Activated CD4-positive, alpha-beta T cell treated with anti-CD3 and anti-CD28 coated beads for 36 hours (primary cell): Measurements from ENCODE around the gene CHD6. TPM values are rescaled to one million over a fixed set of nuclear protein-coding genes. Genes with fewer than 3 reads are reported as not detected.
A peak's percentile ranks its signal among the peaks of the same experiment; 100 is the strongest.

ENCODE experiments used
- ATAC-seq: fragments of 200-7000 bp; cut with Tn5 transposase; one replicate; pipeline ENCODE4 v1.10.0; 2021; ENCODE audit warnings: mild to moderate bottlenecking, moderate library complexity
- CTCF ChIA-PET: fragments of 350-600 bp; sonication (Branson Sonifier 250); formaldehyde crosslinking; loops from one replicate; lab custom pipeline; 2021; ENCODE audit warnings: antibody characterized with exemption; lab: Charles Lee
- POLR2A ChIA-PET: fragments of 350-600 bp; sonication (Branson Sonifier 250); formaldehyde crosslinking; loops from one replicate; lab custom pipeline; 2021; ENCODE audit warnings: antibody characterized with exemption, inconsistent platforms; lab: Charles Lee
- DNase-seq: peaks from one replicate; pipeline ENCODE4 v3.0.0-alpha.2; 2020
- H3K27ac Mint-ChIP-seq: one replicate; pipeline ENCODE4 v1.8.0; 2021; ENCODE audit warnings: mixed read lengths
- H3K27me3 Mint-ChIP-seq: one replicate; pipeline ENCODE4 v1.8.0; 2021; ENCODE audit warnings: mixed read lengths
- H3K36me3 Mint-ChIP-seq: one replicate; pipeline ENCODE4 v1.8.0; 2021; ENCODE audit warnings: low read depth, mixed read lengths
- H3K4me1 Mint-ChIP-seq: one replicate; pipeline ENCODE4 v1.8.0; 2021; ENCODE audit warnings: mixed read lengths
- H3K4me3 Mint-ChIP-seq: one replicate; pipeline ENCODE4 v1.8.0; 2021; ENCODE audit warnings: mild to moderate bottlenecking, moderate library complexity, mixed read lengths
- H3K9me3 Mint-ChIP-seq: one replicate; pipeline ENCODE4 v1.8.0; 2021; ENCODE audit warnings: low read depth, mixed read lengths
- intact Hi-C, 2 experiments: fragments of 100-400 bp; cut with DNase I in 1 of 2; cut with micrococcal nuclease in 1 of 2; formaldehyde crosslinking; loops; one replicate each; pipeline versions ENCODE4 v1.14.2 to v1.15.1; 2022 to 2024; cut with DNase I, micrococcal nuclease
- total RNA-seq, 2 experiments: library from RNA; stranded (reverse); gene quantifications; one replicate each; pipeline ENCODE4 v1.2.3, GENCODE V29; 2021

CHD6 gene
- total RNA-seq, 2 experiments from 2014 or later = 30.2 to 34.0 TPM

DNA sequence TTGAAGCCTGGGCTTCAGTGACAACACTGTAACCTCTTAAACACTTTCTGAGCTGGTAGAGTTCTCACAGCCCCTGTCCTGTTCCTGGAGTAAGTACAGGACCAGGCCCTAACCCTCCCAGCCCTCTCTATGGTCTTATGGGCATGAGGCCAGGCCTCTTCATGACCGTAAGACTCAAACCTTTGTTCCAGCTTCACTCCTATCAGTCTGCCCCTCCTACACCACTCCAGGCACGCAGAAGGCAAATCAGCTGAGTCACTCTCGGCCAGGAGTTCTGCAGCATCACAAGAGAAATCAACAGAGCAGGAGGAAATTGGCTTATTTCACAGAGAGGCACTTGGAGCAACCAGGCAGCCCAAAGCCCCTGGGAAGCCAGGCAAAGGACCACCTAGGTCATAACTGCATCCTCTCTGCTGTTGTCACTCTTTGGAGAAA, 25.3 kb upstream of the CHD6 start:
- Mint-ChIP-seq H3K27ac (peak overlapping the region; percentile 10), H3K4me1 (no peaks in the 10 kb centered on the region), H3K27me3 (peaks cover 22% of the 10 kb centered on the region), H3K36me3 (no peaks in the 10 kb centered on the region), H3K4me3 (no peak overlapping the region), H3K9me3 (no peaks in the 10 kb centered on the region)
- ChIA-PET CTCF (interaction anchor here (1.6 kb wide), 1 partner anchor 20 kb away, joined by 4 read pairs; no protein-coding TSS in a partner anchor), POLR2A (no interaction called here)
- ATAC-seq (no peak), DNase-seq (no peak)
- intact Hi-C loops = no loop called here

DNA sequence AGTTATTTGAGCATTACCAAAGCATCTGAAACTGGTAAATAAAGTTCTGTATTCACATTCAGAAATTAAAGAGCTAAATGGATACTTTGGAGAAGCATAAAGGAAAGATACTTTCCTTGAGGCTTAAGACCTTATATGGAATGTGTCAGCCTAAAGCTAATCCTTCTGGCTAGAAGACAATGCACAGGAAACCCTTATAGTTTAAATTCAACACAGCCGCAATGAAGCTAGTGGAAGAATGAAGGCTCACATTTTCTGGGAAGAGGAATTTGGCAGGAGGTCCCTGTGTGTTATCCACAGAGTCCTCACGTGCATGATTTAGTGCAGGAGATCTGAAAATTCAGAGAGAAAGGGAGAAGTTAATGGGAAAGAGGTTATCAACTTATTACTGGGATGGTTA, 21.5 kb upstream of the CHD6 start:
- ChIA-PET CTCF (no interaction called here), POLR2A (no interaction called here)
- Mint-ChIP-seq H3K36me3 (no peaks in the 10 kb centered on the region), H3K27me3 (peaks cover 10% of the 10 kb centered on the region), H3K9me3 (no peaks in the 10 kb centered on the region), H3K4me1 (no peaks in the 10 kb centered on the region), H3K27ac (no peak overlapping the region), H3K4me3 (no peak overlapping the region)
- ATAC-seq = no peak
- intact Hi-C loops = no loop called here
- DNase-seq = no peak

DNA sequence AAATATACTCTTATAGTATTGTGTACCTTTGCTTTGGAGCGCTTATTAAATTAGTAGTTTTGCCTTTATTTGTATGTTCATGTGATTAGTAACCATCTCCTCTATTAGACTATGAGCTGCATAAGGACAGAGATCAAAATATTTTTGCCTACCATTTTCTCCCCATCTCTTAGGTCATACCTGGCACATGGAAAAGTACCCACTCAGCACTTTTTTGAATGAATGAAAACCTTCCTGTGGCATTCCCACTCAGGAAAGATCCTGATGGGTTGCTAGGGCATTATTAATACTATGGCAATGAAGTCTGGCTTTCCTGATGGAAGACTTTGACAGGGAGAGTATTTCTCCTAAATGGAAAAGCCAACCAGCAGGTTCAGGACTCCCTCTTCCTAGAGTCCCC, 20.3 kb upstream of the CHD6 start:
- ATAC-seq (no peak), DNase-seq (no peak)
- Mint-ChIP-seq H3K27ac (no peak overlapping the region), H3K9me3 (no peaks in the 10 kb centered on the region), H3K27me3 (peaks cover 8% of the 10 kb centered on the region), H3K36me3 (no peaks in the 10 kb centered on the region), H3K4me3 (no peak overlapping the region), H3K4me1 (no peaks in the 10 kb centered on the region)
- ChIA-PET CTCF (no interaction called here), POLR2A (no interaction called here)
- intact Hi-C loops = no loop called here

DNA sequence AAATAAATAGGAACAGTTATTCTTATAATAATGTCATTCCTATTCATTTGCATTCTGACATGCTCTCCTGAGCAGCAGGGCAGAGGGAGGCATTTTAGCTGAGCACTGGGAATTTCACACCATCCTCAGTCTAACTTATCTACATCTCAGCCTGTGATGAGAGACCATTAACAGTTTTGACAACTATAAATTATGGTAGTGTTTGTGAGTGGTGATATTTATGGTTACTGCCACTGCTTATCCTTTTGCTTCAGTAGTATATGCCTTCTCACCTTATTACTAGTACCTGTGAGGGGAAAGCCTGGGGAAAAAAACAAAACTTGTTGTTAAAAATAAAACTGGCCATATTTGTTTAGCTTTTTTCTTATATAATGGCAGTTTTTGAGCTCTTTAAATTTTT, 17.0 kb upstream of the CHD6 start:
- no peaks in the 10 kb centered on the region for H3K36me3 Mint-ChIP-seq
- H3K27ac Mint-ChIP-seq = no peak overlapping the region
- ChIA-PET CTCF (no interaction called here), POLR2A (no interaction called here)
- H3K4me3 Mint-ChIP-seq = no peak overlapping the region
- ATAC-seq = no peak
- H3K27me3 Mint-ChIP-seq = peaks cover 9% of the 10 kb centered on the region
- H3K4me1 Mint-ChIP-seq = no peaks in the 10 kb centered on the region
- intact Hi-C loops = no loop called here
- H3K9me3 Mint-ChIP-seq = no peaks in the 10 kb centered on the region
- no peak for DNase-seq

DNA sequence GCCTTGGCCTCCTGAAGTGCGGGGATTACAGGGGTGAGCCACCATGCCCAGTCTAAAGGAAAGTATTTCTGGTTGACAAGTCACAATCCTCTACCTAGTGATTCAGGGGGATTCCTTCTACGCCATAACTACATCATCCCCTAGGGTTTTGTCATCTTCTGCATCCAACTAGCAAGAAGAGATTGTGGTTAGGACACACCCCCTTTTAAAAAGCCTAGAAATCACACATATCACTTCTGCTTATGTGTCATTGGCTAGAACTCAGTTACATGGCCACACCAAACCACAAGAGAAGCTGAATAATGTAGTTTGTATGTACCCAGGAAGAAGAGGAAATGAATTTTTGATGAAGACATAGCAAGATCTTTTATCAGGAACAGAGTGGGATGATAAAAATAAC, 14.7 kb upstream of the CHD6 start:
- Mint-ChIP-seq H3K27me3 (peaks cover 2% of the 10 kb centered on the region), H3K4me3 (no peak overlapping the region), H3K36me3 (no peaks in the 10 kb centered on the region), H3K4me1 (no peaks in the 10 kb centered on the region), H3K9me3 (no peaks in the 10 kb centered on the region), H3K27ac (no peak overlapping the region)
- ChIA-PET CTCF (interaction anchor here (0.6 kb wide), 1 partner anchor 19 kb away, joined by 4 read pairs; no protein-coding TSS in a partner anchor), POLR2A (no interaction called here)
- DNase-seq = no peak
- intact Hi-C loops = no loop called here
- ATAC-seq = peak; percentile 87

DNA sequence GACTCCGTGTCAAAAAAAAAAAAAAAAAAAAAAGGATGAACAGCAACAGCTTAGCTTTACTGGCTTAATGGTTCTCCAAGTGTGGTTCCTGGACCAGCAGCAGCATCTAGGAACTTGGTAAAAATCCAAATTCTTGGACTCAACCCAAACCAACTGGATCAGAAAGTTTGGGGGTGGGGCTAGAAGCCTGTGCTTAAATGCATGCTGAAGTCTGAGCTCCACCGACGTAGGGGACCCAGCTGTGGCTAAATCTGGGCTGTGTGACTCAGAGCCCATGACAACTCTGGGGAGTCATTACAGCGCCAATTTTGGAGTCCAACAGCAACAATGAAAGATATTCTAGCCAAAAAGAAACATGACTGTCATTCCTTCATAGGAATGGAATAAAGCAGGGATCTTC, 13.6 kb upstream of the CHD6 start:
- H3K4me3 Mint-ChIP-seq = no peak overlapping the region
- POLR2A ChIA-PET = interaction anchor here (0.6 kb wide), 1 partner anchor 16 kb away, joined by 3 read pairs; no protein-coding TSS in a partner anchor
- H3K27ac Mint-ChIP-seq = no peak overlapping the region
- H3K27me3 Mint-ChIP-seq = peaks cover 2% of the 10 kb centered on the region
- ATAC-seq = peak; percentile 47
- no peaks in the 10 kb centered on the region for H3K36me3 Mint-ChIP-seq
- H3K4me1 Mint-ChIP-seq = no peaks in the 10 kb centered on the region
- CTCF ChIA-PET = no interaction called here
- DNase-seq = peak; percentile 23
- H3K9me3 Mint-ChIP-seq = no peaks in the 10 kb centered on the region
- intact Hi-C loops = no loop called here

DNA sequence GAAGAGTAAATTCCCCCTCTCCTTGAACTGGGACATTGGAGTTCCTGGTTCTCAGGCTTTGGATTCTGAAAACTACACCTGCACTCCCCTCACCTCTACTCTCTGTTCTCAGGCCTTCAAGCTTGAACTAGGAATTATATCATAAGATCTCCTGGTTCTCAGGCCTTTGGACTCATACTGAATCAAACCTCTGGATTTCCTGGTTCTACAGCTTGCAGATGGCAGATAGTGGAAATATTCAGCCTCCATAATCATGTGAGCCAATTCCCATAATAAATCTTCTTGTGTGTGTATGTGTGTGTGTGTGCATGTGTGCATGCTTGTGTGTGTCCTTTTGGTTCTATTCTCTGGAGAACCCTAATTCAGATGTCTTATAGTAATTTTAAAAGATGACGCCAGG, 12.7 kb upstream of the CHD6 start:
- POLR2A ChIA-PET = no interaction called here
- intact Hi-C loops = no loop called here
- peaks cover 2% of the 10 kb centered on the region for H3K27me3 Mint-ChIP-seq
- H3K4me3 Mint-ChIP-seq = no peak overlapping the region
- CTCF ChIA-PET = no interaction called here
- DNase-seq (no peak), ATAC-seq (no peak)
- no peaks in the 10 kb centered on the region for H3K4me1 Mint-ChIP-seq
- no peak overlapping the region for H3K27ac Mint-ChIP-seq
- H3K36me3 Mint-ChIP-seq = no peaks in the 10 kb centered on the region
- no peaks in the 10 kb centered on the region for H3K9me3 Mint-ChIP-seq

DNA sequence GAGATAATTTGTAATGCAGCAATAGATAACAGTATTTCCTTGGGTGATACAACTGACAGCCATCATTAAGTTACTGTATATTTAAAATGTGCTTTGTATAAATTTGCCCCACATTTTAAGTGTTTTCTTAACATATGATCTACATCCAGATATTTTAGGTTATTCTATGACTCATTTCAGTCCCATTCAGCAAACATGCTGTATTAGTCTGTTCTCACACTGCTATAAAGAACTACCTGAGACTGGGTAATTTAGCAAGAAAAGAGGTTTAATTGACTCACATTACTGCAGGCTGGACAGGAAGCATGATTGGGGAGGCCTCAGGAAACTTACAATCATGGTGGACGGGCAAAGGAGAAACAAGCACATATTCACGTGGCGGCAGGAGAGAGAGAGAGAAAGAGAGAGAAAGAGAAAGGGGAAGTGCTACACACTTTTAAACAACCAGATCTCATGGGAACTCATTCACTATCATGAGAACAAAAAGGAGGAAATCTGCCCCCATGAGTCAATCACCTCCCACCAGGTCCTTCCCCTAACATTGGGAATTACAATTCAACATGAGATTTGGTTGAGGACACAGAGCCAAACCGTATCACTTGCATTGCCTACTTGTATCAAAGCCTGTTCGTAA, 9.6 kb upstream of the CHD6 start:
- CTCF ChIA-PET = no interaction called here
- no peaks in the 10 kb centered on the region for H3K36me3 Mint-ChIP-seq
- DNase-seq = no peak
- no peaks in the 10 kb centered on the region for H3K4me1 Mint-ChIP-seq
- no peaks in the 10 kb centered on the region for H3K9me3 Mint-ChIP-seq
- no peak for ATAC-seq
- no peak overlapping the region for H3K27ac Mint-ChIP-seq
- intact Hi-C loops = no loop called here
- POLR2A ChIA-PET = no interaction called here
- H3K27me3 Mint-ChIP-seq = no peaks in the 10 kb centered on the region
- no peak overlapping the region for H3K4me3 Mint-ChIP-seq

DNA sequence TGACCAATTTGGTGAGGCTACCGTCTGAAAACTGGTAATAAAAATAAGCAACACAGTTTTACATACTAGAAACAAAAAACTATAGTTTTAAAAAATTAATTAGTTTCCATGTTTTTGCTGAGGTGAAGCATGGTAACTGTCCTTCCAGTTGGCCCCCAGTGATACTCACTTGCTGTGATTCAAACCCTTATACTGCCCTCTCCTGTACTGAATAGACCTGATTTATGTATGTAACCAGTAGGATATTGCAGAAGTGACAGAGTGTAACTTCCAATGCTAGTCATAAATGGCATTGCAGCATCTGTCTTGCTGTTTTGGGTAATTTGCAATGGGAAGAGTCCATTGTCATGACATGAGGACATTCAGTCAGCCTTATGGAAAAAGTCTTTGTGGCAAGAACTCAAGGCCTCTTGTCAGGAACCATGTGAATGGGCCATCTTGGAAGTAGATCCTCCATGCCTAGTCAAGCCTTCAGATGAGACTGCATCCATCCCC, 8.9 kb upstream of the CHD6 start:
- H3K4me1 Mint-ChIP-seq = no peaks in the 10 kb centered on the region
- H3K4me3 Mint-ChIP-seq = no peak overlapping the region
- intact Hi-C loops = no loop called here
- ChIA-PET CTCF (no interaction called here), POLR2A (no interaction called here)
- H3K27ac Mint-ChIP-seq = no peak overlapping the region
- no peaks in the 10 kb centered on the region for H3K9me3 Mint-ChIP-seq
- ATAC-seq (no peak), DNase-seq (no peak)
- no peaks in the 10 kb centered on the region for H3K27me3 Mint-ChIP-seq
- H3K36me3 Mint-ChIP-seq = no peaks in the 10 kb centered on the region

DNA sequence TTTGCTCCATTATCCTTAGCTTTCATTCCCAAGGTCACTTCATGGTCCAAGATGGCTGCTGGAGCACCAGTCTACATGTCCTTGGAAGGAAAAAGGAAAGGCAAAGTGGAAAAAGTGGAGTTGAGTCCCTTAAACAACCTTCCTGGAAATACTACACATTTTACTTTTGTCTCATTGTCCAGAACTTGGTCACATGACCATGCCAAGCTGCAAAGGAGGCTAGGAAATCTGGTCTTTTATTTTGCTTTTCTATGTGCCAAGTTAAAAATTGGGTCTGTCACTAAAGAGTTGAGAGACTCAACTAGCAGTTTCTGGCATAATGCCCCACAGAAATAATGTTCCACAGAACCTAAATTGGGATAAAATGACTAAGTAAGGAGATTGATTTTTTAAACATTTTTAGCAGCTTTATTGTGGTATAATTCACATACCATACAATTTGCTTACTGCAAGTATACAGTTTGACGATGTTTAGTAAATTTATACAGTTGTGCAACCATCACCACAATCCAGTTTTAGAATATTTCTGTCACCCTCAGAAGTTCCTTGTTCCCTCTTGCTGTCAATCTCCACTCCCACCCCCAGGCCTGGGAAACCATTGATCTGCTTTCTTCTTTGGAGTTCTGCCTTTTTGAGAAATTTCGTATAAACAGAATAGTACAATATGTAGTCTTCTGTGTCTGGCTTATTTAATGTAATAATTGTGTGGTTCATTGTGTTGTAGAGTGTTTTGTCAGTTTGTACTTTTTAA, 5.6 kb upstream of the CHD6 start:
- H3K36me3 Mint-ChIP-seq = no peaks in the 10 kb centered on the region
- intact Hi-C loops = no loop called here
- H3K4me1 Mint-ChIP-seq = peaks cover 3% of the 10 kb centered on the region
- POLR2A ChIA-PET = no interaction called here
- no peak overlapping the region for H3K4me3 Mint-ChIP-seq
- DNase-seq = no peak
- ATAC-seq = no peak
- no peaks in the 10 kb centered on the region for H3K27me3 Mint-ChIP-seq
- no peak overlapping the region for H3K27ac Mint-ChIP-seq
- CTCF ChIA-PET = interaction anchor here (1.2 kb wide), 1 partner anchor 15 kb away, joined by 3 read pairs; no protein-coding TSS in a partner anchor
- H3K9me3 Mint-ChIP-seq = no peaks in the 10 kb centered on the region

DNA sequence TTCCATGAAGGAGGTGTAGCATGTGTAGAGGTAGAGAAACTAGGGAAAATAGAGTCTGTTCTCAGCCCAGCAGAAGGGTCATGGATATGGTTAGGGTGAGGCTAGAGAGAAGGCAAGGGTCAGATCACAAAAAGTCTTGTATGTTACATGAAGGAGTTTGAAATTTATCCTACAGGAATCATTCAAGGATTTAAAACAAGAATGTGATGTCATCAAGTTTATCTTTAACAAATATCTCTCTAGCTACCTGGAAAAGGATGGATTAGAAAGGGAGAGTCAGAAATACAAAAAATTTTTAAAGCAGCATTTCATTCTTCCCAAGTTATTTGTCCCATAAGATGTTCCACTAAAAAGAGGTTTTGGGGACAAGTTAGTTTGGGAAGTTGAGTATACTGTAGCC, 4.4 kb upstream of the CHD6 start:
- no peaks in the 10 kb centered on the region for H3K27me3 Mint-ChIP-seq
- ATAC-seq = no peak
- DNase-seq = no peak
- intact Hi-C loops = no loop called here
- no peaks in the 10 kb centered on the region for H3K36me3 Mint-ChIP-seq
- ChIA-PET POLR2A (no interaction called here), CTCF (interaction anchor here (1.2 kb wide), 1 partner anchor 14 kb away, joined by 3 read pairs; no protein-coding TSS in a partner anchor)
- no peak overlapping the region for H3K4me3 Mint-ChIP-seq
- no peak overlapping the region for H3K27ac Mint-ChIP-seq
- no peaks in the 10 kb centered on the region for H3K9me3 Mint-ChIP-seq
- peaks cover 3% of the 10 kb centered on the region for H3K4me1 Mint-ChIP-seq

DNA sequence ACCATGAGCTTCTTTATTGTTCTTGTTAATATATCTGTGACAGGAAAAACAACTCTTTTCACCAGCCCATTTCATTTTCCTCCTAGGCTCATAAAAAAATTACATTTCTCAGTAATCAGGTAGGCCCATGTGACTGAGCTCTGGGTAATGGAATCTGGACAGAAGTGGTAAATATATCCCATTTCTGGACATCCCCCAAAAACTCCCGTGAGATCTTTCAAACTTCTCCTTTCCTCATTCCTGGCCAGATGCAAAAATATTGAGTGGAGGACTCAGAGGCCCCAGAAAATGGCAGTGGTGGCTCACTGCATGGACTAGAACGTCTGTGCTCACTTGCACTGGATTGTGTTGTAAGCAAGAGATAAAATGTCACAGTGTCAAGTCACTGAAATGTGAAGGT, 3.8 kb upstream of the CHD6 start:
- DNase-seq (no peak), ATAC-seq (no peak)
- Mint-ChIP-seq H3K9me3 (no peaks in the 10 kb centered on the region), H3K4me3 (no peak overlapping the region), H3K36me3 (no peaks in the 10 kb centered on the region), H3K4me1 (peaks cover 8% of the 10 kb centered on the region), H3K27me3 (no peaks in the 10 kb centered on the region), H3K27ac (no peak overlapping the region)
- intact Hi-C loops = no loop called here
- ChIA-PET POLR2A (no interaction called here), CTCF (no interaction called here)
